Fibroblast of pulmonary artery (primary cell): ENCODE measurements around the gene VPS26B.

ENCODE experiments used
- DNase-seq: peaks from one replicate; pipeline ENCODE4 v3.0.0-alpha.2; 2010; ENCODE audit warnings: low read depth
- H3K4me3 ChIP-seq: replicated peaks from 2 replicates; pipeline ENCODE4 v1.5.1; 2011; ENCODE audit warnings: low read depth, mild to moderate bottlenecking, control low read depth, low read length, moderate library complexity
- CTCF ChIP-seq: IDR thresholded peaks from 2 replicates; pipeline ENCODE4 v1.5.1; 2011; ENCODE audit warnings: mild to moderate bottlenecking, control low read depth, low read length, inconsistent platforms; ENCODE audit errors: missing control alignments

VPS26B gene

GRCh38 chr11:134200688-134201087 lies 23.8 kb upstream of the VPS26B start:
- no peak overlapping the region for H3K4me3 ChIP-seq
- TF ChIP-seq CTCF: no peak
- DNase-seq: no peak

GRCh38 chr11:134202661-134203060 lies 21.8 kb upstream of the VPS26B start:
- no peak for DNase-seq
- no peak for TF ChIP-seq CTCF
- H3K4me3 ChIP-seq: no peak overlapping the region

GRCh38 chr11:134205729-134206128 lies 18.7 kb upstream of the VPS26B start:
- no peak for DNase-seq
- H3K4me3 ChIP-seq: no peak overlapping the region
- no peak for TF ChIP-seq CTCF

GRCh38 chr11:134206185-134206584 lies 18.3 kb upstream of the VPS26B start:
- TF ChIP-seq CTCF: no peak
- no peak overlapping the region for H3K4me3 ChIP-seq
- no peak for DNase-seq

- TF ChIP-seq CTCF: peak; percentile 51
These were observed 16.8 kb upstream of the VPS26B start for GRCh38 chr11:134207538-134208239.

GRCh38 chr11:134215836-134216235 lies 8.6 kb upstream of the VPS26B start:
- no peak overlapping the region for H3K4me3 ChIP-seq
- TF ChIP-seq CTCF: no peak
- DNase-seq: no peak

More at GRCh38 chr11:134207538-134208239, 16.8 kb upstream of the VPS26B start:
- DNase-seq: peak; percentile 36
- H3K4me3 ChIP-seq: no peak overlapping the region

GRCh38 chr11:134216816-134217215 lies 7.7 kb upstream of the VPS26B start:
- no peak for DNase-seq
- H3K4me3 ChIP-seq: no peak overlapping the region
- TF ChIP-seq CTCF: no peak
